Right ventricle myocardium superior (tissue), 1 donor: Measurements from ENCODE around the gene ARPP21. TPM values are rescaled to one million over a fixed set of nuclear protein-coding genes. Genes with fewer than 3 reads are reported as not detected.
"Not testable (repeated sequence)": the region's sequence is repeated elsewhere in the genome, so short reads cannot be mapped to it uniquely, and the experiment has no call there.

ENCODE experiments used
- ATAC-seq: fragments of 200-7000 bp; cut with Tn5 transposase; one replicate; pipeline ENCODE4 v1.9.1; 2020; ENCODE audit warnings: mild to moderate bottlenecking; ENCODE audit not compliant: poor library complexity
- DNase-seq: peaks from one replicate; pipeline ENCODE4 v3.0.0-alpha.2; 2020
- intact Hi-C: fragments of 100-400 bp; cut with DNase I; formaldehyde crosslinking; loops from one replicate; pipeline ENCODE4 v1.11.2; 2022
- long read RNA-seq: library from polyadenylated mRNA; unstranded; transcript quantifications from one replicate; pipeline ENCODE4 v2.0.0, GENCODE V29; 2021
- total RNA-seq: library from RNA; stranded (reverse); fragmentation: NEBNext Ultra II Directional; extraction: Animal tissue kit (Norgen Biotek cat#: 25700); gene quantifications from one replicate; pipeline ENCODE4 v1.2.1, GENCODE V29; 2021
- donor health status: DM: no; HTN: yes; CAD: no; lungs with severe emphysema.

Gene ARPP21
- not detected for total RNA-seq
- long read RNA-seq, result 0 reads

DNA sequence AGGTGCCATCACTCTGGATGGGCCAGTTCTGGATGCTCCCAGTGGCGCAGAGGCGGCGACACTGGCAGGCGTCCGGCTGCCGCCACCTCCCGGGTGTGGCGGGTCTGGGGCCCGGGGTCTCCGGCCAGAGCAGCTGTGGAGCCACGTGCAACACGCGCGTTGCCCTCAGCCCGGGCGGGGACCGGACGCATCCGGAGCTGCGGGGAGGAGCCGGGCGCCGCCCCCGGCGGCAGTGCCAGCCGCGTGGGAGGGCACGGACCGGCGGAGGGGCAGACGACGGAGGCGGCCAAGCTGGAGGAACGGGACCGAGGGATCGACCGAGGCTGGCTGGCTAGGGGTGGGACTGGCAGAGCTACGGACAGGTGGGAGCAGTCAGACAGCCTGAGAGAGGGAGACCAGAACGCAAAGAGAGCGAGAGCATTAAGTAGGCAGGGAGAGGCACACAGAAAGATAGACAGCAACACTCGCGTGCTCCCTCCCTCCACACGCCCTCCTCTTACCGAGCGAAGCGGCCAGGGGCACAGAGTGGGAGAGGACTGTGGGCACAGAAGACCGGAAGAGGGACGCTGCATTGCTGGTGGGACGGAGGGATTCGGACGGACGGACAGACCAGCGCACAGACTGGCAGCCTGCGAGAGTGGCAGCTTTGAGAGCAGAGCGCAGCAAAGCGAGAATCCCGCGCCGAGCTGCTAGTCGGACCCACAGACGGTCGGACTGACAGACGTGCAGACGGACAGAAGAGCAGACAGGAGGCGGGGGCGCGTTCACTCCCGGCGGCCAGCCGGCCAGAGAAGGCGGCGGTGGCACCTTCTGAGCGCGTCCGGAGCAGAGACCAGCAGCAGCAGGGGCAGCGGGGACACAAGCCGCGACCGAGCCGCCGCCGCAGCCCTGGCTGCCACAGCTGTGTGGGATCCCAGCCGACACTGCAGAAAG, at the start of gene ARPP21:
ARPP21 (plus strand) TSS at position 272 of the 933 bp plus-strand sequence. CDS start 42,227 bp downstream, outside the sequence.
- intact Hi-C loops, result no loop called here
- peak; percentile 48 for ATAC-seq
- DNase-seq, result peak; percentile 33

DNA sequence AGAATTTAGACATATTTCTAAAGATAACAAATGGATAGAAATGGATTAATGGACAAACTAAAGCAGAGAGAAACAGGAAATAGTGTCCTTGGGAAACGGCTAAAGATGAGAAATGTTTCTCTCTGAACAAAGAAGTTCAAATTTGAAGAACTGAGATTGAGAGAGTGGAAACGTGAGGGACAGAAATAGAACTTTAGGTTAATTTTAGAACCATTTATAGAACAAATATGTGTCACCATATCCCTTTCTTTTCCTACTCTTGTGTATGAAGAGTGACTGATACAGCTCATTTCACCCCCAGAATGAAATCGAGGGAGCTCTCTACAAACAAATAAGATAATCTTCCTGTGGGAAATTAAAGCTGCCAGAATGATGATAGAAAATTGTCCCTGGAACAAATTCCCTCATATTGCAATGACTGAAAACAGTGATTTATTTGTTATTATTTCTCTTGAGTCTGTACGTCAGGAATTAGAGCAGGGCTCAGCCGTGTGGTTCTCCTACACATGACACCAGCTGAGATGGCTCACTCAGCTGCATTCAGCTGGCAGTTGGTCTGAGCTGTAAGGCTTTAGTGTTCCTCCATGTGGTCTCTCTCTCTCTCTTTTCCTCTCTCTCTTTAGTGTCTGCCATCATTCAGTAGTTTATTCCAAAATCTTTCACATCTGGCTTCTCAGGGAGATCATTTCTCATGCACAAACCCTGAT, 46.6 kb upstream of the ARPP21 start:
- ATAC-seq (no peak), DNase-seq (no peak)
- intact Hi-C loops, result no loop called here

GRCh38 chr3:35594739-35595138, 44.6 kb upstream of the ARPP21 start:
- intact Hi-C loops, result no loop called here
- DNase-seq (no peak), ATAC-seq (no peak)

GRCh38 chr3:35596335-35596995, 42.9 kb upstream of the ARPP21 start:
- intact Hi-C loops, result no loop called here
- DNase-seq (no peak), ATAC-seq (no peak)

GRCh38 chr3:35597490-35597889, 41.8 kb upstream of the ARPP21 start:
- ATAC-seq (no peak), DNase-seq (no peak)
- intact Hi-C loops, result no loop called here

DNA sequence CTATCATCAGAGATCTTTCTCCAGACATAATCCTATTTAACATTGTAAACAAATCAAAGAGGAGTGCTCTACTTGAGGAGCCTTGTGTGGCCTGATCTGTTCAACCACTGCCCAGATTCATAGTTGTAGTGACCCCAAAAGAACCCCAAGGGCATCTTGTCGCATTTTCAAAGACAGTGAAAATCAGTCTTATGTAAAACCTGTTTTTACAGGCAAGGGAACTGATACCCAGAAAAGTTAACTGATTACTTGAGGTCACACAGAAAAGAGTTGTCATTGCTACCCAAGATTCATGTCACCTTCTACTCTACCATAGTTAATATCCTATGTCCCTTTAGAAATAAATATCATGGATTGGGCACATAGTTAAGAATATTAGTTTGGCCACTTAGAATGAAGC, 40.5 kb upstream of the ARPP21 start:
- intact Hi-C loops, result no loop called here
- ATAC-seq (no peak), DNase-seq (no peak)

DNA sequence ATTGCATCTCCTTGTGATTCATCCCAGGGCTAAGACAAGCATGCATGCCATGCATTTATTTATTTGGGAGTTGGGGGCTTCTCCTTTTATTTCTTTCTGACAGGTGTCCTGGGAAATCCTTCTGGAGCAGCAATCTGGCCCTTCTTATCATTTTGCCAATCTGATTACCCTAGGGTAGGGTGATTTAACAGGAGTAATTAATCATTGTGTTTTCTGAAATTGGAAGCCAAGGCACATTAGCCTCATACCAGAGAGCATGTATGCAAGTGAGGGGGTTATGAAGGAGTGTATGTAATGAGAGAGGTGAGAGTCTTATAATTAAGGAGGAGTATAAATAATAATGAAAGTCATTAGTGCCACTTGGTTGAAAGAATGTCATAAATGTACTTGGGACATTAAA, 37.4 kb upstream of the ARPP21 start:
- ATAC-seq (no peak), DNase-seq (no peak)
- intact Hi-C loops, result no loop called here

DNA sequence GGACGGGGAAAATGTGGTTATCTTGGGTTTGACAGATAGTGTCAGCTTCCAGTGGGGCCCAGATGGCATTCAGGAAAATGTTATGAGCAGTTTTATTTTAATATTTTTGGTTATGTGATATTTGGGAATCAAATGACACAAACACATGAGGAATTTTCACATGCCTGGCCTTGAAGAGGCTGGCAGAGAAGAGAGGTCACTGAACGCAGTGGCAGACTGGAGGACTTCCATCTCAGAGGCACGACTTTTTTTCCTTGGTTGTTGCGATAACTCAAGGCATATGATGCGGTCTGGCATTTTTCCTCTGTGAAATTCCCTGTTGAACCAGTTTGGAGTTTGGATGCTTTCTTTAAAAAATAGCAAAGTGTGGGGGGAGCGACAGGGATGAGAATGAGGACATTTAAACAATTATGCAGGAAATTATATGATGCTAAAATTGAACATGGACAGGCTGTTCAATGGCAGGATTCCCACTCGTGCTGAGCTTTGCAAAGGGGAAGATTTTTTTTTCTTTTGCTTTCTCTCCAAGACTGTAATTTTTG, 36.9 kb upstream of the ARPP21 start:
- no peak for ATAC-seq
- no peak for DNase-seq
- intact Hi-C loops, result no loop called here

- DNase-seq, result no peak
- intact Hi-C loops, result no loop called here
- ATAC-seq, result no peak
These were observed 23.0 kb upstream of the ARPP21 start for GRCh38 chr3:35616346-35616745.

- ATAC-seq (no peak), DNase-seq (no peak)
- intact Hi-C loops, result no loop called here
These were observed 22.0 kb upstream of the ARPP21 start for GRCh38 chr3:35617370-35617769.

GRCh38 chr3:35620238-35620637, 19.1 kb upstream of the ARPP21 start:
- DNase-seq, intact Hi-C loops, ATAC-seq: not testable (repeated sequence)

DNA sequence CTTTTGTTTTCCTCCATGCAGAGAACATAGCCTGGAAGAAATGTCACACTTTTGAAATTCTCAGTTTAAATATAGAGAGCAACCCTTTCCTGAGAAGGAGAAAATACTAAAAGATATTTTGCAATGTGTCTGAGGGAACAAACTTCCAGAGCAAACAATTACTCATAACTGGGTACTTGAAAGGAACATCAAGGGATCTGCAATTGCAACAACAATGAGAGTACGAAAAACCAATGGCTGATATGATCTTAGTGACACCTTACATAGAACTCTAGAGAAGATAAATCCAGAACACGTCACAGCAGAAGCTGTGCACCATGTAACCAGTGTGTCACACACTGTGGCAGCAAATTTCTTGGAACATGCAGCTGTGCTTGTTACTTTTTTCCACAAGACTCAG, 14.6 kb upstream of the ARPP21 start:
- no peak for ATAC-seq
- no peak for DNase-seq
- intact Hi-C loops, result no loop called here

DNA sequence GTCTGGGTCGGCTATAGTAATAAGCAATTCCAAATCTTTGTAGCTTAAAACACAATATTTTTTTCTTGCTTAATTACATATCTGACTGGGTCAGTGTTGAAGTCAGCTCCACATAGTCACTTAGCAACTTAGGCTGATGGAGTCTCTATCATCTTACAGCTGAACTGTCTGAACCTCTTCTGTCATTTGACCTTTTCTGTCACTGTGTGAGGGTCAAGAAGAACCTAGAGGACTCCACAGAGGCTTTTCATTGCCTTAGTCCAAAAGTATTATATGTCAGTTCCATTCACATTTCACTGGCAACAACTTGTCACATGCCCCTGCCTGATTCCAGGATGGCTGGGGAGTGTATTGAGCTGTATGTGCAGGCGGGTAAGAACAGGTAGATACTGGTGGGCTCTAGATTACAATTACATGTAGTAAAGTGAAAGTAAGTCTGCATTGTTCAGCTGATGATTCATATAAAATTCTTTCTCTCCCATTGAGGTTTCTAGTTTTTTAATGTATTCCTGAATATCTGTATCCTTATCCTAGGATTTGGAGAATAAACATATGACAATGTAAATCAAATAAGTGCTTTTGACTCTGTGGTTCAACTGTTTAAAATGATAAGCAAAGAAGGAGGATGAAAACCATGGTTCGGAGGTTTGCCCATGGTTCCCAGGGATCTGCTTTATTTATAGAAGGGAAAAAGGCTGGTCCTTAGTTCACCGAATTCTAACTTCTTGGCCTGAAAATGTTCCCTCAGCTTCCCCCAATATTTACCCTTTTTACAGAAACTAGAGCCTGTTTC, 5.8 kb upstream of the ARPP21 start:
- no peak for ATAC-seq
- intact Hi-C loops, result no loop called here
- DNase-seq, result no peak

GRCh38 chr3:35635407-35635806, 3.9 kb upstream of the ARPP21 start:
- intact Hi-C loops, result no loop called here
- ATAC-seq, result no peak
- DNase-seq, result no peak

DNA sequence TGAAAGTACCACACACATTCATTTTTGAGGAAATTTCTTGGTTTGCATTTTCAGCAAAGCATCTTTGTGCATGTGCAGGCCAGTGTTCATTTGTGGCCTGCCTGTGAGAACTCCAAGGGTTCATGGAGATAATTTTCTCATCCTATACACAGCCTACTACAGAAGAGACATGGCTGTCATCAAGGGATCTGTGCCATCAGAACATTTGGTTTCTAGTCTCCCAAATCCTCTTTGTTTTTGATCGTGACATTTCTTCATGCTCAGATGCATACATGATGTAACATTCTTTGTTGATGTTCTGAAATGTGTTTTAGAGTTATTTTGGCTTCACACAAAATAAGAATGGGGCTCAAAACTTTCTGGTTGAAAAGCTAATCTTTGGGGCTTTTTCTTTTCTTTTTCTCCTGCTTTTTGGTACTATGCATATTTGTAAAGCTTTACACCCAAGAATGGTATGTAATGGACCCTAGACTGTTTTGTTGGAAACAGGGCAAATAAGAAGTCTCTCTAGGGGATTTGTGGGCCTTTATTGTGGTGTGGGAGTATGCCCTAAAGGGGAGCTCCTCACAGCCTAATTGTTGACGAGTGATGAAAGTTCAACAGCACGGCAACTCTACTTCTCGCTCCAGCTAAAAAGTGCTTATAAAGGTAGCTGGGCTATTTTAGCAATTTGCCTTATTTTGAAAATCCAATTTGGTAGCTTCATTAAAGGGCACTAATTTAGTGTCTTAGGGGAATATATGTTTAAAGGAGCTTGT, 3.2 kb upstream of the ARPP21 start:
- intact Hi-C loops, result no loop called here
- DNase-seq, result no peak
- ATAC-seq, result no peak

DNA sequence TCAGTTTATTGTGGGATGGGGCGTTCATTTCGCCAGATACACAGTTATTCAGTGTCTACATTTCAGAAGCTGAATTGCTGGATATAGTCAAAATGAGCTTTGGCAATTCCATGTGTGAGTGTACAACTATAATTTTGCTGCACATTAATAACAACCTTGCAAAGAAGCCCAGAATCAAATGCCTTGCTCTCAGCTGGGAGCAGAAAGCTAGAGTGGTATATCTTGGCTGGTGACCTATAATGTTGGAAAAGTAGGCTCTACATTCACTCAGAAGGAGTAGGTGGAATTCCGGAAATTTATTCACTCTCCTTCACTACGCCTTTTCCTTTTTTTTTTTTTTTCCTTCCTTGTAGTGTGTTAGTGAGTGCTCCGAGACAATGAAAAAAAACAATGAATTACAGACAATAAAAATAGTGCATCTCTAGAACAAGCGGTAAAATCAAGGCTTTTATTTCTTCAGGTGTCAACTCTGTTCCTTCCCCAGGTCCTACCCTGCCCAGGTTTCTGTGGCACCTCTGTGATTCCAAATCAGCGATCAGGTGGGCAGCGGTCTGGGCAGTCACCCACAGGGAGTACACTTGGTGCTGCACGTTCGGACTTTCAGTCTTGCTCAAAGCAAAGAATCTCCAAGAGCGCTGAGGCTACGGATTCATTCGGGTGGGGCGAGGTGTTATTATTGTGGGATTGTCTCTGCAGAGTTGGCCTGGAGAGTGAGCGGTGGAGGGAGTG, 910 bp upstream of the ARPP21 start:
- no peak for DNase-seq
- intact Hi-C loops, result no loop called here
- ATAC-seq, result no peak

DNA sequence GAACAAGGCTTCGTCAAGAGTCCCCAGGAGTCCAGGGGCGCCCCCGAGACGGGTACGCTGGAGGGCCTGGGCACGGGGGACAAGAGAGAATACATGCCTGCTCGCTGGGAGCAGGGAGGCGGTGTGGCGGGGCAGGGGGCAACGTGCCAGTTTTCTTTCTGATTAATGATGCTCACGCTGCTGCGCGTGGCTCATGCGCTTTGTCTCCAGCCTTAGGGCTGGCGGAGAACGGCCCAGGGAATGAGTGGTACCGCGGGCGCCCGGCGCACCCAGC, 408 bp upstream of the ARPP21 start:
- DNase-seq (no peak), ATAC-seq (no peak)
- intact Hi-C loops, result no loop called here
